IMR-90 (cell line): ENCODE results near the gene CARD10. TPM values are rescaled to one million over a fixed set of nuclear protein-coding genes. Genes with fewer than 3 reads are reported as not detected.
A peak's percentile ranks its signal among the peaks of the same experiment; 100 is the strongest.

ENCODE experiments used
- ATAC-seq: fragments of 200-7000 bp; cut with Tn5 transposase; 2 replicates; pipeline ENCODE4 v1.9.1; 2020; ENCODE audit warnings: low read depth, mild to moderate bottlenecking, moderate library complexity
- BruUV-seq: library from RNA; stranded (reverse); fragments of 400-500 nt; replicated peaks from 2 replicates; lab custom pipeline; 2021; lab: Mats Ljungman, UMichigan
- CTCF ChIA-PET: fragments of 300-600 bp; formaldehyde crosslinking; extraction: SDS; loops from one replicate; lab custom pipeline; 2021; ENCODE audit warnings: antibody characterized with exemption; lab: Yijun Ruan, JAX
- POLR2A ChIA-PET: fragments of 300-600 bp; sonication (Branson Sonifier 250); formaldehyde crosslinking; loops from one replicate; lab custom pipeline; 2022; ENCODE audit warnings: antibody characterized with exemption; ENCODE audit not compliant: unreplicated experiment; lab: Charles Lee
- DNase-seq: peaks from one replicate; pipeline ENCODE4 v3.0.0; 2013
- H2AFZ ChIP-seq: replicated peaks from 2 replicates; pipeline ENCODE3; 2013; ENCODE audit warnings: low read length, mild to moderate bottlenecking; ENCODE audit not compliant: poor library complexity
- H2AK5ac ChIP-seq: 2 replicates; pipeline ENCODE4 v1.6.1; 2013; ENCODE audit warnings: low read depth, low read length, inconsistent platforms
- H2AK9ac ChIP-seq: replicated peaks from 2 replicates; pipeline ENCODE3; 2013; ENCODE audit warnings: mild to moderate bottlenecking, low read depth, low read length, moderate library complexity; ENCODE audit not compliant: poor library complexity
- H2BK120ac ChIP-seq: 2 replicates; pipeline ENCODE4 v1.6.1; 2013; ENCODE audit warnings: low read depth, low read length, inconsistent platforms
- H2BK15ac ChIP-seq: 3 replicates; pipeline ENCODE4 v1.6.1; 2013; ENCODE audit warnings: low read depth, low read length, inconsistent platforms
- H2BK20ac ChIP-seq: 2 replicates; pipeline ENCODE4 v1.6.1; 2013; ENCODE audit warnings: low read depth, mild to moderate bottlenecking, inconsistent platforms, low read length, moderate library complexity
- H2BK5ac ChIP-seq: 2 replicates; pipeline ENCODE4 v1.6.1; 2013; ENCODE audit warnings: mild to moderate bottlenecking, low read depth, low read length, inconsistent platforms; ENCODE audit not compliant: poor library complexity, severe bottlenecking
- H3K14ac ChIP-seq: replicated peaks from 2 replicates; pipeline ENCODE4 v1.6.1; 2013; ENCODE audit warnings: low read depth, low read length, inconsistent platforms
- H3K18ac ChIP-seq: 2 replicates; pipeline ENCODE4 v1.6.1; 2013; ENCODE audit warnings: low read depth, low read length, control low read depth
- H3K23ac ChIP-seq: 2 replicates; pipeline ENCODE4 v1.6.1; 2013; ENCODE audit warnings: low read depth, low read length, inconsistent platforms
- H3K27ac ChIP-seq: 2 replicates; pipeline ENCODE4 v1.5.1; 2013; ENCODE audit warnings: mild to moderate bottlenecking, control low read depth, low read length; ENCODE audit not compliant: insufficient read depth
- H3K27me3 ChIP-seq: 2 replicates; pipeline ENCODE4 v1.6.1; 2013; ENCODE audit warnings: low read length; ENCODE audit not compliant: control insufficient read depth, insufficient read depth
- H3K36me3 ChIP-seq: 2 replicates; pipeline ENCODE4 v1.6.1; 2013; ENCODE audit warnings: low read length, mixed read lengths; ENCODE audit not compliant: control insufficient read depth, insufficient read depth
- H3K4ac ChIP-seq: 2 replicates; pipeline ENCODE4 v1.6.1; 2013; ENCODE audit warnings: low read depth, low read length, inconsistent platforms
- H3K4me1 ChIP-seq: 2 replicates; pipeline ENCODE4 v1.6.1; 2013; ENCODE audit warnings: low read length, mixed read lengths; ENCODE audit not compliant: control insufficient read depth, insufficient read depth
- H3K4me2 ChIP-seq: 2 replicates; pipeline ENCODE4 v1.6.1; 2013; ENCODE audit warnings: low read depth, mild to moderate bottlenecking, control low read depth, low read length, moderate library complexity
- H3K4me3 ChIP-seq: 2 replicates; pipeline ENCODE4 v1.5.1; 2013; ENCODE audit warnings: low read depth, mild to moderate bottlenecking, control low read depth, low read length, moderate library complexity; ENCODE audit not compliant: insufficient read depth
- H3K56ac ChIP-seq: 2 replicates; pipeline ENCODE4 v1.6.1; 2013; ENCODE audit warnings: low read length, inconsistent platforms; ENCODE audit not compliant: insufficient read depth; ENCODE audit errors: extremely low read depth
- H3K79me1 ChIP-seq, 2 experiments: 2 replicates each; pipeline ENCODE4 v1.6.1; 2013; ENCODE audit warnings: low read length in 2 of 2, inconsistent platforms in 1 of 2, low read depth in 1 of 2
- H3K9ac ChIP-seq: 2 replicates; pipeline ENCODE4 v1.6.1; 2013; ENCODE audit warnings: low read depth, low read length, control low read depth
- H3K9me1 ChIP-seq: 2 replicates; pipeline ENCODE4 v1.6.1; 2013; ENCODE audit warnings: low read length, inconsistent platforms; ENCODE audit not compliant: insufficient read depth
- H3K9me3 ChIP-seq: 2 replicates; pipeline ENCODE4 v1.6.1; 2013; ENCODE audit warnings: low read length; ENCODE audit not compliant: control insufficient read depth, insufficient read depth
- H4K20me1 ChIP-seq: 2 replicates; pipeline ENCODE4 v1.6.1; 2013; ENCODE audit warnings: low read length, inconsistent platforms; ENCODE audit not compliant: insufficient read depth
- H4K5ac ChIP-seq: 2 replicates; pipeline ENCODE4 v1.6.1; 2013; ENCODE audit warnings: mild to moderate bottlenecking, low read depth, low read length, control low read depth
- H4K8ac ChIP-seq, 2 experiments: 2 replicates each; pipeline ENCODE4 v1.6.1; 2013; ENCODE audit warnings: low read depth in 2 of 2, low read length in 2 of 2, control low read depth in 1 of 2, inconsistent platforms in 1 of 2
- H4K91ac ChIP-seq: 2 replicates; pipeline ENCODE4 v1.6.1; 2013; ENCODE audit warnings: low read depth, low read length, inconsistent platforms; ENCODE audit not compliant: insufficient read depth
- BHLHE40 ChIP-seq: fragments of 150-350 bp; IDR thresholded peaks from 2 replicates; pipeline ENCODE4 v1.6.1; 2016; ENCODE audit warnings: mild to moderate bottlenecking, low read depth, low read length
- CHD1 ChIP-seq: IDR thresholded peaks from 2 replicates; pipeline ENCODE4 v1.6.1; 2012; ENCODE audit warnings: low read depth, low read length, improper control_type of control experiment
- MAFK ChIP-seq: IDR thresholded peaks from 2 replicates; pipeline ENCODE4 v1.6.1; 2012; ENCODE audit warnings: low read depth, low read length, improper control_type of control experiment
- MAZ ChIP-seq: IDR thresholded peaks from 2 replicates; pipeline ENCODE4 v1.6.1; 2012; ENCODE audit warnings: low read depth, mild to moderate bottlenecking, low read length, improper control_type of control experiment, moderate library complexity, borderline replicate concordance
- MXI1 ChIP-seq: IDR thresholded peaks from 2 replicates; pipeline ENCODE4 v1.6.1; 2012; ENCODE audit warnings: low read depth, mild to moderate bottlenecking, low read length, moderate library complexity, borderline replicate concordance
- NFE2L2 ChIP-seq: fragments of 150-350 bp; IDR thresholded peaks from 2 replicates; pipeline ENCODE4 v1.6.1; 2016; ENCODE audit warnings: low read depth, mild to moderate bottlenecking, low read length
- RAD21 ChIP-seq: IDR thresholded peaks from 2 replicates; pipeline ENCODE4 v1.6.1; 2012; ENCODE audit warnings: low read length, improper control_type of control experiment
- RFX5 ChIP-seq: IDR thresholded peaks from 2 replicates; pipeline ENCODE4 v1.8.0; 2012; ENCODE audit warnings: low read depth, mild to moderate bottlenecking, low read length, moderate library complexity
- SMC3 ChIP-seq: fragments of 150-350 bp; IDR thresholded peaks from 2 replicates; pipeline ENCODE4 v1.6.1; 2016; ENCODE audit warnings: low read depth, mild to moderate bottlenecking, antibody characterized with exemption, low read length, moderate library complexity
- WGBS, 2 experiments: methylation state at CpG; one replicate each; pipeline versions ENCODE4 v1.1.5 to v1.1.7; 2013; ENCODE audit warnings: missing lambda C conversion rate in 2 of 2; ENCODE audit not compliant: insufficient read length in 1 of 2; ENCODE audit errors: extremely low coverage in 2 of 2; 5-methylcytosine and 5-hydroxymethylcytosine counted together
- dilution Hi-C: fragments of 300-500 bp; cut with HindIII; formaldehyde crosslinking; loops from one replicate; pipeline ENCODE4 v1.14.3; 2018; ENCODE audit warnings: low sequenced_read_pairs; ENCODE audit not compliant: unreplicated experiment
- in situ Hi-C: fragments of 300-500 bp; cut with MboI; formaldehyde crosslinking; loops from 3 replicates; pipeline ENCODE4 v1.14.3; 2019; ENCODE audit warnings: low sequenced_read_pairs, inconsistent platforms, mixed read lengths
- intact Hi-C: fragments of 100-400 bp; cut with micrococcal nuclease; formaldehyde crosslinking; loops from 2 replicates; pipeline ENCODE4 v1.10.0; 2022
- polyA plus RNA-seq, 3 experiments: library from polyadenylated mRNA; depleted of rRNA; stranded (reverse); fragments of >200 nt; gene quantifications; 2 replicates each; pipeline ENCODE4 v1.2.3, GENCODE V29; 2012; ENCODE audit warnings: low replicate concordance in 1 of 3
- total RNA-seq: library from RNA; depleted of rRNA; stranded (reverse); fragments of >200 nt; gene quantifications from 2 replicates; pipeline ENCODE4 v1.2.3, GENCODE V29; 2012

The CARD10 gene
- total and polyA plus RNA-seq, 2 of the 4 experiments (the other 2 are of a cell fraction): 6.1 to 18.4 TPM

DNA sequence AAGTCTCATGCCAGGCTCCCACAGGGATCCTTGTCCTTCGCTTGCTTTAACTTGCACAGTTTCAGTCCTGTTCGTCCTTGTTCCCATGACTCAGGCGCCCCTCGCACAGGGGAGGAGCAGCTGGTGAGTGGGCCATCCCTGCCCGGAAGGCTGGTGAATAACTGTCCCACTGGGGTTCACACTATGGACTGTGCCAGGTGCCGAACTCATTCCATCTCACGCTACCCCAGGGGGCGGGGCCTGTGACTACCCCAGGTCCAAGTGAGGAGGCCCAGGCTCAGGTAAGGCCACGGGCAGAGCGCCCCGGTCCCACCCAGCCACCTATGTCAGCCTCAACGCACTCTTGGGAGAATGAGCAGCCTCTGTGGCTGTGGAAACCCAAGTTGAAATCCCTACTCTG lies 7.2 kb upstream of the CARD10 start:
- Histone ChIP-seq H3K9ac (no peak overlapping the region), H3K4me1 (peaks cover 15% of the 10 kb centered on the region), H2AFZ (peak overlapping the region; percentile 92), H4K20me1 (no peaks in the 10 kb centered on the region), H3K56ac (no peak overlapping the region), H2BK120ac (peak overlapping the region; percentile 86), H3K36me3 (no peaks in the 10 kb centered on the region), H2BK15ac (peak overlapping the region; percentile 98; the same call in 2 of the 3 replicates), H2BK20ac (peak overlapping the region; percentile 82), H3K4me3 (no peak overlapping the region), H2AK5ac (peak overlapping the region; percentile 57), H4K91ac (peak overlapping the region; percentile 100), H3K79me1 (peaks cover 0 to 9% of the 10 kb centered on the region in 2 experiments; a peak in 1 of 4 replicates), H3K14ac (no peak overlapping the region), H4K8ac (peak overlapping the region in 1 of 2 experiments; percentile 98; a peak in 2 of 4 replicates), H3K23ac (no peak overlapping the region), H3K4ac (peak overlapping the region; percentile 93), H3K18ac (no peak overlapping the region), H3K9me3 (no peaks in the 10 kb centered on the region), H2BK5ac (peak overlapping the region; percentile 7), H3K27ac (no peak overlapping the region; the same call in 1 of the 2 replicates), H4K5ac (no peak overlapping the region), H3K9me1 (peaks cover 19% of the 10 kb centered on the region), H2AK9ac (peak overlapping the region; percentile 73), H3K4me2 (no peak overlapping the region), H3K27me3 (no peaks in the 10 kb centered on the region)
- TF ChIP-seq RAD21 (no peak), BHLHE40 (no peak), MAZ (no peak), CHD1 (no peak), NFE2L2 (no peak), MAFK (no peak), MXI1 (no peak), SMC3 (no peak), RFX5 (no peak)
- BruUV-seq: no TSS peak
- intact Hi-C loops (no loop called here), in situ Hi-C loops (no loop called here), dilution Hi-C loops (no loop called here)
- 100% methylated on average over 1 of the region's 12 CpGs; no CpG with 5 or more reads in 1 of the 2 experiments for WGBS, 2 experiments
- DNase-seq (no peak), ATAC-seq (no peak)
- ChIA-PET CTCF (no interaction called here), POLR2A (no interaction called here)
